SK-N-SH treated with all-trans-retinoic acid at 6 μM for 48 hours (cell line): ENCODE data around the gene COL8A2.

Experiments used
- ATAC-seq: fragments of 200-7000 bp; cut with Tn5 transposase; 3 replicates; pipeline ENCODE4 v1.9.1; 2020; ENCODE audit warnings: mild to moderate bottlenecking, moderate library complexity
- BACH2 ChIP-seq: fragments of 250-450 bp; sonication (Bioruptor Pico); IDR thresholded peaks from 2 replicates; pipeline ENCODE4 v1.9.0; 2021; ENCODE audit warnings: mild to moderate bottlenecking, borderline replicate concordance
- CSDC2 ChIP-seq: fragments of 250-450 bp; sonication (Bioruptor Pico); IDR thresholded peaks from 2 replicates; pipeline ENCODE4 v1.5.0; 2020; ENCODE audit warnings: mild to moderate bottlenecking, moderate library complexity
- ESRRG ChIP-seq: fragments of 250-450 bp; sonication (Bioruptor Pico); IDR thresholded peaks from 2 replicates; pipeline ENCODE4 v1.6.1; 2021; ENCODE audit warnings: mild to moderate bottlenecking
- GLIS3 ChIP-seq: fragments of 250-450 bp; sonication (Bioruptor Pico); IDR thresholded peaks from 2 replicates; pipeline ENCODE4 v1.5.0; 2020; ENCODE audit warnings: mild to moderate bottlenecking, moderate library complexity
- OSR1 ChIP-seq: fragments of 250-450 bp; sonication (Bioruptor Pico); IDR thresholded peaks from 2 replicates; pipeline ENCODE4 v1.8.0; 2022; ENCODE audit warnings: moderate library complexity, mild to moderate bottlenecking, inconsistent platforms
- POU6F1 ChIP-seq: fragments of 250-450 bp; sonication (Bioruptor Pico); IDR thresholded peaks from 2 replicates; pipeline ENCODE4 v1.8.0; 2021; ENCODE audit warnings: low read depth, mild to moderate bottlenecking, moderate library complexity, borderline replicate concordance
- PPARA ChIP-seq: fragments of 250-450 bp; sonication (Bioruptor Pico); IDR thresholded peaks from 2 replicates; pipeline ENCODE4 v1.5.0; 2020; ENCODE audit warnings: mild to moderate bottlenecking, borderline replicate concordance
- RARB ChIP-seq: fragments of 250-450 bp; sonication (Bioruptor Pico); IDR thresholded peaks from 2 replicates; pipeline ENCODE4 v1.8.0; 2021; ENCODE audit warnings: mild to moderate bottlenecking, moderate library complexity
- TCF4 ChIP-seq: fragments of 250-450 bp; sonication (Bioruptor Pico); IDR thresholded peaks from 2 replicates; pipeline ENCODE4 v1.8.0; 2021; ENCODE audit warnings: mild to moderate bottlenecking, moderate library complexity, borderline replicate concordance
- TOX ChIP-seq: fragments of 250-450 bp; sonication (Bioruptor Pico); IDR thresholded peaks from 2 replicates; pipeline ENCODE4 v1.8.0; 2021; ENCODE audit warnings: mild to moderate bottlenecking, moderate library complexity, borderline replicate concordance
- ZNF565 ChIP-seq: fragments of 450-650 bp; formaldehyde crosslinking; conservative IDR thresholded peaks from 2 replicates; pipeline ENCODE4 v1.5.0; 2020; ENCODE audit warnings: low read depth, mild to moderate bottlenecking, moderate library complexity
- ZNF70 ChIP-seq: fragments of 450-650 bp; formaldehyde crosslinking; IDR thresholded peaks from 2 replicates; pipeline ENCODE4 v1.5.0; 2020; ENCODE audit warnings: mild to moderate bottlenecking, moderate library complexity
- ZNF8 ChIP-seq: fragments of 450-650 bp; formaldehyde crosslinking; IDR thresholded peaks from 2 replicates; pipeline ENCODE4 v1.5.0; 2020; ENCODE audit warnings: mild to moderate bottlenecking, moderate library complexity
- TF ChIP-seq, protein P1 (sequence below): fragments of 250-450 bp; sonication (Bioruptor Pico); IDR thresholded peaks from 2 replicates; pipeline ENCODE4 v1.5.1; 2020; ENCODE audit warnings: low read depth, mild to moderate bottlenecking, moderate library complexity
- TF ChIP-seq, protein P2 (sequence below): fragments of 250-450 bp; sonication (Bioruptor Pico); IDR thresholded peaks from 2 replicates; pipeline ENCODE4 v1.5.0; 2020; ENCODE audit warnings: mild to moderate bottlenecking, moderate library complexity

The COL8A2 gene

GRCh38 chr1:36086529-36087232 lies 38.3 kb downstream of the COL8A2 start (continued):
- TF ChIP-seq, protein P1, sequence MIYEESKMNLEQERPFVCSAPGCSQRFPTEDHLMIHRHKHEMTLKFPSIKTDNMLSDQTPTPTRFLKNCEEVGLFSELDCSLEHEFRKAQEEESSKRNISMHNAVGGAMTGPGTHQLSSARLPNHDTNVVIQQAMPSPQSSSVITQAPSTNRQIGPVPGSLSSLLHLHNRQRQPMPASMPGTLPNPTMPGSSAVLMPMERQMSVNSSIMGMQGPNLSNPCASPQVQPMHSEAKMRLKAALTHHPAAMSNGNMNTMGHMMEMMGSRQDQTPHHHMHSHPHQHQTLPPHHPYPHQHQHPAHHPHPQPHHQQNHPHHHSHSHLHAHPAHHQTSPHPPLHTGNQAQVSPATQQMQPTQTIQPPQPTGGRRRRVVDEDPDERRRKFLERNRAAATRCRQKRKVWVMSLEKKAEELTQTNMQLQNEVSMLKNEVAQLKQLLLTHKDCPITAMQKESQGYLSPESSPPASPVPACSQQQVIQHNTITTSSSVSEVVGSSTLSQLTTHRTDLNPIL (CRISPR knock-in tag), result no peak
- TF ChIP-seq POU6F1 (CRISPR knock-in tag) (no peak), CSDC2 (no peak), OSR1 (CRISPR knock-in tag) (no peak), TOX (CRISPR knock-in tag) (no peak), PPARA (CRISPR knock-in tag) (no peak), ZNF8 (no peak), ZNF70 (CRISPR knock-in tag) (no peak)
- TF ChIP-seq, protein P2, sequence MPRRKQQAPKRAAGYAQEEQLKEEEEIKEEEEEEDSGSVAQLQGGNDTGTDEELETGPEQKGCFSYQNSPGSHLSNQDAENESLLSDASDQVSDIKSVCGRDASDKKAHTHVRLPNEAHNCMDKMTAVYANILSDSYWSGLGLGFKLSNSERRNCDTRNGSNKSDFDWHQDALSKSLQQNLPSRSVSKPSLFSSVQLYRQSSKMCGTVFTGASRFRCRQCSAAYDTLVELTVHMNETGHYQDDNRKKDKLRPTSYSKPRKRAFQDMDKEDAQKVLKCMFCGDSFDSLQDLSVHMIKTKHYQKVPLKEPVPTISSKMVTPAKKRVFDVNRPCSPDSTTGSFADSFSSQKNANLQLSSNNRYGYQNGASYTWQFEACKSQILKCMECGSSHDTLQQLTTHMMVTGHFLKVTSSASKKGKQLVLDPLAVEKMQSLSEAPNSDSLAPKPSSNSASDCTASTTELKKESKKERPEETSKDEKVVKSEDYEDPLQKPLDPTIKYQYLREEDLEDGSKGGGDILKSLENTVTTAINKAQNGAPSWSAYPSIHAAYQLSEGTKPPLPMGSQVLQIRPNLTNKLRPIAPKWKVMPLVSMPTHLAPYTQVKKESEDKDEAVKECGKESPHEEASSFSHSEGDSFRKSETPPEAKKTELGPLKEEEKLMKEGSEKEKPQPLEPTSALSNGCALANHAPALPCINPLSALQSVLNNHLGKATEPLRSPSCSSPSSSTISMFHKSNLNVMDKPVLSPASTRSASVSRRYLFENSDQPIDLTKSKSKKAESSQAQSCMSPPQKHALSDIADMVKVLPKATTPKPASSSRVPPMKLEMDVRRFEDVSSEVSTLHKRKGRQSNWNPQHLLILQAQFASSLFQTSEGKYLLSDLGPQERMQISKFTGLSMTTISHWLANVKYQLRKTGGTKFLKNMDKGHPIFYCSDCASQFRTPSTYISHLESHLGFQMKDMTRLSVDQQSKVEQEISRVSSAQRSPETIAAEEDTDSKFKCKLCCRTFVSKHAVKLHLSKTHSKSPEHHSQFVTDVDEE, result no peak

GRCh38 chr1:36085686-36086526 lies 39.1 kb downstream of the COL8A2 start:
- no peak for ATAC-seq
- no peak for TF ChIP-seq TCF4
- TF ChIP-seq GLIS3 (CRISPR knock-in tag), result no peak
- no peak for TF ChIP-seq POU6F1 (CRISPR knock-in tag)
- TF ChIP-seq OSR1 (CRISPR knock-in tag), result no peak

DNA sequence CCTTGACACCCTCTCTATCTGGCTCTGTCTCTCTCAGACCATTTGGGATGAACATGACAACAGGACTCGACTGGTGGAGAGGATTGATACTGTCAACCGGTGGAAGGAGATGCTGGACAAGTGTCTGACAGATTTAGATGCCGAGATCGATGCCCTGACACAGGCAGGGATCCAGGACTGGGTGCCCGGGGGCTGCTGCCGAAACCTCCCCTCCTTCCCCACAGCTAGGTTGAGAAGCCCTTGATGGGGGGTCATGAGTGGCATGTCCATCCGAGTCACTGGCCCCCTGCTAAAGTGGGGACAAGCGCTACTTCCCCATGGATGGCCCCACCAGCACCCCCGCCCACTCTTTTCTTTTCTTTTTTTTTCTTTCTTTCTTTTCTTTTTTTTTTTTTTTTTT lies 39.9 kb downstream of the COL8A2 start:
- no peak for ATAC-seq
- no peak for TF ChIP-seq GLIS3 (CRISPR knock-in tag)
- TF ChIP-seq, all 23 proteins: peak for 0

DNA sequence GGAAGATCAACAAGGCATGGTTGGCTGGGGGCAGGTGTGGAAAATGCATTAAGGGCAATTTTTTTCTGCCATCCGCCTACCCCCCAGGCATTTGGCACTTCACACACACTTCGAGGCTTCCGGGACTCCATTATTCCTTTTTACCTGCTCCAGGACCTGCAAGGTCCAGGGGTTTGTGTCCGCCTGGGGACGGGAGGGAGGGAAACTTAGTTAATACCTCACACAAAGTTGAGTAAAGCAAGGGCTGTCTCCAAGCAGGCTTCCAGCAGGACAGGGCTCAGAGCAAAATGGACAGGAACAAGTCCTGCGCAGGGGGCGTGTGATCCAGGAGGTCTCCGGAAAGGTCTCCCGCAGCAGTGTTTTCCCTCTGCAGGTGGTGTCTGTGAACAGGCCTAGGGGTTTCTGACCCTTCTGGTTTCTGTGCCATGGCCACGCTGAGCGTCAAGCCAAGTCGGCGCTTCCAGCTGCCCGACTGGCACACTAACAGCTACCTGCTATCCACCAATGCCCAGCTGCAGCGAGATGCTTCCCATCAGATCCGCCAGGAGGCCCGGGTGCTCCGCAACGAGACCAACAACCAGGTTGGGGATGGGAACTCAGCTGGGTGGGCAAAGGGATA lies 40.4 kb downstream of the COL8A2 start:
- no peak for ATAC-seq
- TF ChIP-seq ZNF8 (no peak), BACH2 (CRISPR knock-in tag) (no peak), GLIS3 (CRISPR knock-in tag) (no peak), ESRRG (no peak), TOX (CRISPR knock-in tag) (no peak), RARB (CRISPR knock-in tag) (no peak), ZNF565 (CRISPR knock-in tag) (no peak), TCF4 (no peak)
- TF ChIP-seq, protein P1 (CRISPR knock-in tag), result no peak
- TF ChIP-seq, protein P2, result no peak
